WTC11 (cell line): ENCODE measurements around the gene OSMR. TPM values are rescaled to one million over a fixed set of nuclear protein-coding genes. Genes with fewer than 3 reads are reported as not detected.

ENCODE experiments used
- ATAC-seq: fragments of 200-7000 bp; cut with Tn5 transposase; 2 replicates; pipeline ENCODE4 v1.10.0; 2021; ENCODE audit warnings: mild to moderate bottlenecking, moderate library complexity
- CTCF ChIA-PET: fragments of 300-600 bp; sonication (Branson Sonifier 250); formaldehyde crosslinking; loops from one replicate; lab custom pipeline; 2021; ENCODE audit warnings: antibody characterized with exemption; lab: Charles Lee
- POLR2A ChIA-PET: fragments of 350-600 bp; sonication (Branson Sonifier 250); formaldehyde crosslinking; loops from one replicate; lab custom pipeline; 2021; ENCODE audit warnings: antibody characterized with exemption; lab: Charles Lee
- DNase-seq: peaks from one replicate; pipeline ENCODE4 v3.0.0; 2021; ENCODE audit warnings: low spot score
- H3K27ac Mint-ChIP-seq: 2 replicates; pipeline ENCODE4 v1.8.0; 2021; ENCODE audit warnings: mixed read lengths
- H3K27me3 Mint-ChIP-seq: 2 replicates; pipeline ENCODE4 v1.8.0; 2021; ENCODE audit warnings: low read depth, mild to moderate bottlenecking, moderate library complexity, mixed read lengths
- H3K36me3 Mint-ChIP-seq: 2 replicates; pipeline ENCODE4 v1.8.0; 2021; ENCODE audit warnings: mixed read lengths
- H3K4me1 Mint-ChIP-seq: 2 replicates; pipeline ENCODE4 v1.8.0; 2022; ENCODE audit warnings: mixed read lengths
- H3K4me3 Mint-ChIP-seq: 2 replicates; pipeline ENCODE4 v1.8.0; 2021; ENCODE audit warnings: mild to moderate bottlenecking, moderate library complexity, mixed read lengths
- H3K9me3 Mint-ChIP-seq: 2 replicates; pipeline ENCODE4 v1.8.0; 2021; ENCODE audit warnings: mixed read lengths
- AR ChIP-seq: fragments of 250-450 bp; sonication (Bioruptor Pico); IDR thresholded peaks from 2 replicates; pipeline ENCODE4 v1.9.0; 2021; ENCODE audit warnings: mild to moderate bottlenecking
- CREB1 ChIP-seq: sonication (generic); formaldehyde crosslinking; IDR thresholded peaks from 2 replicates; pipeline ENCODE4 v1.8.0; 2023; ENCODE audit warnings: mild to moderate bottlenecking, missing genetic modification reagents
- E2F1 ChIP-seq: sonication (generic); formaldehyde crosslinking; IDR thresholded peaks from 2 replicates; pipeline ENCODE4 v1.8.0; 2022; ENCODE audit warnings: mild to moderate bottlenecking, missing genetic modification reagents
- GRHL2 ChIP-seq: fragments of 250-450 bp; sonication (Bioruptor Pico); IDR thresholded peaks from 2 replicates; pipeline ENCODE4 v1.8.0; 2022; ENCODE audit warnings: mild to moderate bottlenecking, moderate library complexity; ENCODE audit not compliant: insufficient replicate concordance, severe bottlenecking
- HMGXB4 ChIP-seq: sonication (generic); formaldehyde crosslinking; IDR thresholded peaks from 2 replicates; pipeline ENCODE4 v1.8.1; 2023; ENCODE audit warnings: mild to moderate bottlenecking, moderate library complexity, missing genetic modification reagents
- IRF2 ChIP-seq: sonication (generic); formaldehyde crosslinking; IDR thresholded peaks from 2 replicates; pipeline ENCODE4 v1.8.0; 2022; ENCODE audit warnings: low read depth, missing genetic modification reagents, borderline replicate concordance
- JAZF1 ChIP-seq: fragments of 250-450 bp; sonication (Bioruptor Pico); IDR thresholded peaks from 2 replicates; pipeline ENCODE4 v1.9.0; 2021; ENCODE audit warnings: moderate library complexity, mild to moderate bottlenecking, inconsistent platforms
- NFYB ChIP-seq: sonication (generic); formaldehyde crosslinking; conservative IDR thresholded peaks from 2 replicates; pipeline ENCODE4 v1.8.0; 2022; ENCODE audit warnings: low read depth, missing genetic modification reagents
- NR2C2 ChIP-seq: sonication (generic); formaldehyde crosslinking; IDR thresholded peaks from 2 replicates; pipeline ENCODE4 v1.8.0; 2022; ENCODE audit warnings: mild to moderate bottlenecking, missing genetic modification reagents
- NR3C1 ChIP-seq: sonication (generic); formaldehyde crosslinking; conservative IDR thresholded peaks from 2 replicates; pipeline ENCODE4 v1.8.1; 2023; ENCODE audit warnings: low read depth, mild to moderate bottlenecking, missing genetic modification reagents
- PREB ChIP-seq: sonication (generic); formaldehyde crosslinking; IDR thresholded peaks from 2 replicates; pipeline ENCODE4 v1.8.1; 2022; ENCODE audit warnings: mild to moderate bottlenecking, missing genetic modification reagents, moderate library complexity, borderline replicate concordance
- RELA ChIP-seq: sonication (generic); formaldehyde crosslinking; IDR thresholded peaks from 2 replicates; pipeline ENCODE4 v1.8.1; 2022; ENCODE audit warnings: missing genetic modification reagents, mild to moderate bottlenecking, borderline replicate concordance
- RORB ChIP-seq: fragments of 250-450 bp; sonication (Bioruptor Pico); IDR thresholded peaks from 2 replicates; pipeline ENCODE4 v1.9.0; 2021; ENCODE audit warnings: mild to moderate bottlenecking
- SMAD4 ChIP-seq: sonication (generic); formaldehyde crosslinking; IDR thresholded peaks from 2 replicates; pipeline ENCODE4 v1.8.0; 2022; ENCODE audit warnings: mild to moderate bottlenecking, missing genetic modification reagents
- SP1 ChIP-seq: sonication (generic); formaldehyde crosslinking; conservative IDR thresholded peaks from 2 replicates; pipeline ENCODE4 v1.8.1; 2022; ENCODE audit warnings: missing genetic modification reagents
- TEAD4 ChIP-seq: sonication (generic); formaldehyde crosslinking; IDR thresholded peaks from 2 replicates; pipeline ENCODE4 v1.8.0; 2022; ENCODE audit warnings: mild to moderate bottlenecking, missing genetic modification reagents
- ZNF138 ChIP-seq: sonication (generic); formaldehyde crosslinking; conservative IDR thresholded peaks from 2 replicates; pipeline ENCODE4 v1.8.1; 2022; ENCODE audit warnings: mild to moderate bottlenecking, moderate library complexity, missing genetic modification reagents
- ZNF219 ChIP-seq: sonication (generic); formaldehyde crosslinking; IDR thresholded peaks from 2 replicates; pipeline ENCODE4 v1.8.0; 2023; ENCODE audit warnings: missing genetic modification reagents, mild to moderate bottlenecking, borderline replicate concordance
- ZNF416 ChIP-seq: fragments of 250-450 bp; sonication (Bioruptor Pico); IDR thresholded peaks from 2 replicates; pipeline ENCODE4 v1.9.0; 2021; ENCODE audit warnings: mild to moderate bottlenecking, inconsistent platforms
- total RNA-seq: library from RNA; stranded (reverse); gene quantifications from 3 replicates; pipeline ENCODE4 v1.2.3, GENCODE V29; 2021
- TF ChIP-seq, protein P1 (sequence below): fragments of 200-600 bp; IDR thresholded peaks from 2 replicates; pipeline ENCODE4 v1.8.0; 2022; ENCODE audit warnings: antibody characterized with exemption

Gene OSMR
- total RNA-seq, 1 experiment from 2014 or later, result 2.3 TPM

DNA sequence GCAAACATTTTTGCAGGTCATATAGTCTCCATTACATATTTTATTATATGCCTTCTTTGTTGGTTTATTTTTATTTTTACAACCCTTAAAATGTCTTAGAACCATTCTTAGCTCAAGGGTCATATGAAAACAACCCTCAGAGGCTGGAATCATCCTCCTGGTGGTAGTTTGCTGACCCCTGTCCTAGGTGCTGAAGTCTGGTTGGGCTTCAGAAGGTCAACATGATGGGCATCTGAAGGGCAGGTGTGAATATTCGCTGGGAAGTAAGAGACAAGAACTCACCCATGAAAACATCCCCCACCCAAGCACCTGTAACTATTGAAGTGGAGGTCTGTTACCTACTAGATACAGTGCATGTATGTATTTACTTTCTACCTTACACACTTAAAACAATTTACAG lies 75.4 kb downstream of the OSMR start:
- peaks cover 6% of the 10 kb centered on the region for H3K9me3 Mint-ChIP-seq
- H3K4me1 Mint-ChIP-seq, result peaks cover 12% of the 10 kb centered on the region
- no peaks in the 10 kb centered on the region for H3K27me3 Mint-ChIP-seq
- DNase-seq (peak; percentile 43), ATAC-seq (no peak)
- no peak for TF ChIP-seq NR2C2 (CRISPR knock-in tag)
- no peak for TF ChIP-seq RORB
- no peak for TF ChIP-seq E2F1 (CRISPR knock-in tag)
- TF ChIP-seq HMGXB4, result no peak
- no peak for TF ChIP-seq SMAD4 (CRISPR knock-in tag)
- no peak for TF ChIP-seq NR3C1 (CRISPR knock-in tag)
- no peak for TF ChIP-seq SP1 (CRISPR knock-in tag)
- TF ChIP-seq ZNF416, result no peak
- no peak for TF ChIP-seq ZNF138 (CRISPR knock-in tag)
- TF ChIP-seq RELA (CRISPR knock-in tag), result no peak
- no peak for TF ChIP-seq JAZF1 (CRISPR knock-in tag)
- no peak for TF ChIP-seq AR (CRISPR knock-in tag)
- no peak for TF ChIP-seq ZNF219 (CRISPR knock-in tag)
- no peak for TF ChIP-seq CREB1 (CRISPR knock-in tag)
- no peak for TF ChIP-seq TEAD4
- CTCF ChIA-PET, result interaction anchor here (1.4 to 2.5 kb wide), 8 partner anchors 15 to 479 kb away, joined by 3 to 9 read pairs (median 5); no protein-coding TSS in a partner anchor
- POLR2A ChIA-PET, result no interaction called here
- H3K27ac Mint-ChIP-seq, result no peak overlapping the region
- H3K36me3 Mint-ChIP-seq, result no peaks in the 10 kb centered on the region
- H3K4me3 Mint-ChIP-seq, result no peak overlapping the region

DNA sequence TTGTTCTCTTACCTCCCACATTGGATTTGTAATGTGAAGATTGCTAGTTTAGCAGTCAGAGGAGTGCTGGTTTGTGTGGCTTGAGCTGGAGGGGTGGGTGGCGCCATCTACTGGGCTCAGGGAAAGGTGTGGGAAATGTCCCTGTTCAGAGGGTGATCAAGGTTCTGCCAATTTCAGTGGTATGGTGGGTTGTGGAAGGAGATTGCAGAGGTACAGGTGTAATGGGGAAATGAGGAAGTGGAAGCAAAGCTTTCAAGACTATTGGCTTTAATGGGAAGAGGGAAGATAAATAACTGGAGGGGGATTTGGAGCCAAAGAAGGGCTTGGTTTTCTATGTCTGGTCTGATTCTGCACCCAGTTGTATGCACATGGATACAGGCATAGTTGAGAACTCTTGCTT lies 76.4 kb downstream of the OSMR start:
- H3K4me3 Mint-ChIP-seq, result no peak overlapping the region
- ATAC-seq (peak; percentile 91), DNase-seq (peak; percentile 59)
- peaks cover 7% of the 10 kb centered on the region for H3K4me1 Mint-ChIP-seq
- POLR2A ChIA-PET, result no interaction called here
- H3K9me3 Mint-ChIP-seq, result peaks cover 14% of the 10 kb centered on the region
- no peaks in the 10 kb centered on the region for H3K27me3 Mint-ChIP-seq
- TF ChIP-seq PREB (CRISPR knock-in tag), result no peak
- TF ChIP-seq, protein P1, sequence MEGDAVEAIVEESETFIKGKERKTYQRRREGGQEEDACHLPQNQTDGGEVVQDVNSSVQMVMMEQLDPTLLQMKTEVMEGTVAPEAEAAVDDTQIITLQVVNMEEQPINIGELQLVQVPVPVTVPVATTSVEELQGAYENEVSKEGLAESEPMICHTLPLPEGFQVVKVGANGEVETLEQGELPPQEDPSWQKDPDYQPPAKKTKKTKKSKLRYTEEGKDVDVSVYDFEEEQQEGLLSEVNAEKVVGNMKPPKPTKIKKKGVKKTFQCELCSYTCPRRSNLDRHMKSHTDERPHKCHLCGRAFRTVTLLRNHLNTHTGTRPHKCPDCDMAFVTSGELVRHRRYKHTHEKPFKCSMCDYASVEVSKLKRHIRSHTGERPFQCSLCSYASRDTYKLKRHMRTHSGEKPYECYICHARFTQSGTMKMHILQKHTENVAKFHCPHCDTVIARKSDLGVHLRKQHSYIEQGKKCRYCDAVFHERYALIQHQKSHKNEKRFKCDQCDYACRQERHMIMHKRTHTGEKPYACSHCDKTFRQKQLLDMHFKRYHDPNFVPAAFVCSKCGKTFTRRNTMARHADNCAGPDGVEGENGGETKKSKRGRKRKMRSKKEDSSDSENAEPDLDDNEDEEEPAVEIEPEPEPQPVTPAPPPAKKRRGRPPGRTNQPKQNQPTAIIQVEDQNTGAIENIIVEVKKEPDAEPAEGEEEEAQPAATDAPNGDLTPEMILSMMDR, result peak; percentile 64
- TF ChIP-seq GRHL2 (CRISPR knock-in tag), result no peak
- no peak for TF ChIP-seq NFYB (CRISPR knock-in tag)
- no peak for TF ChIP-seq IRF2 (CRISPR knock-in tag)
- CTCF ChIA-PET, result interaction anchor here (0.6 to 2.5 kb wide), 17 partner anchors 9 to 656 kb away, joined by 3 to 9 read pairs (median 4); no protein-coding TSS in a partner anchor
- H3K27ac Mint-ChIP-seq, result no peak overlapping the region
- no peaks in the 10 kb centered on the region for H3K36me3 Mint-ChIP-seq
